Keratinocyte (primary cell): ENCODE measurements around the gene SCYGR8.

Experiments
- CTCF ChIP-seq, 3 experiments: IDR thresholded peaks in 1 of 3; conservative IDR thresholded peaks in 1 of 3; optimal IDR thresholded peaks in 1 of 3; 2 replicates in 2 of 3; 3 replicates in 1 of 3; pipeline versions ENCODE3 to v1.5.1; 2011; ENCODE audit warnings: low read length in 3 of 3, mild to moderate bottlenecking in 3 of 3, moderate library complexity in 2 of 3, control low read depth in 1 of 3, inconsistent platforms in 1 of 3; ENCODE audit not compliant: insufficient read depth in 2 of 3; ENCODE audit errors: extremely low read depth in 1 of 3
- EZH2 ChIP-seq: IDR thresholded peaks from one replicate; pipeline ENCODE4 v1.6.1; 2012; ENCODE audit warnings: inconsistent platforms, mild to moderate bottlenecking, low read length, moderate library complexity

- TF ChIP-seq CTCF (optimal IDR thresholded peaks at IDR 0.05 in 1 of 3, IDR thresholded peaks at IDR 0.05 in 1 of 3, conservative IDR thresholded peaks at IDR 0.05 in 1 of 3; ENCODE audit: extremely low read depth in 1 of 3, insufficient read depth in 2 of 3, low read length in 3 of 3) = no peak
- TF ChIP-seq EZH2 = no peak
Observed at GRCh38 chr2:227788561-227789018, 42.9 kb downstream of the SCYGR8 start.
